ENCODE results near the gene FOXP1.

The FOXP1 gene

DNA sequence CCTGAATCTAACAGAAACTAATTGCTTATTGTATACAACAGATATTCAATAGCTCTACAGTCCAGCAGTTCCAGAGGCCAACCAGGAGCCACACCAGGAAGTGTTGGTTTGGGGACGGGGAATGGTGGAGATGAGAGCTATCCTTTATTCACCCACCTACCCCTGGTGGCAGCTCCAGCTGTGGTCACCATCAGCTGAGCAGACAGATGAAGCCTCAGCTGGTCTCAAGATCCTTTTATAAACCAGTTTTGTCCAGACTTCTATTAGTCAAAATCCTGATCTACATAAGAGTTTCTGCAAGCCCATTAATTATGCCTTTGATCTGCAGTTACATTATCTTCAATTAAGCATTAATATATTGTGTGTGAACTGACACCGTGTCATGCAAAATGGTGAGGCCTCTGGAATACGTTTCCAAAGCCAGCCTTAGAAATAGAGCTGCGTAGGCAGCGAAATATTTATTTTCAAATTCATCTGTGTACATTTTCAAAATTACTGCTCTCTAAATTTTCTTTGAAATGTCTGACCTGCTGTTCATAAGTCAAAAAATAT is 488.8 kb downstream of the FOXP1 start:
- in situ Hi-C loops (cut with MboI; ENCODE audit: low sequenced_read_pairs) = no loop called here

DNA sequence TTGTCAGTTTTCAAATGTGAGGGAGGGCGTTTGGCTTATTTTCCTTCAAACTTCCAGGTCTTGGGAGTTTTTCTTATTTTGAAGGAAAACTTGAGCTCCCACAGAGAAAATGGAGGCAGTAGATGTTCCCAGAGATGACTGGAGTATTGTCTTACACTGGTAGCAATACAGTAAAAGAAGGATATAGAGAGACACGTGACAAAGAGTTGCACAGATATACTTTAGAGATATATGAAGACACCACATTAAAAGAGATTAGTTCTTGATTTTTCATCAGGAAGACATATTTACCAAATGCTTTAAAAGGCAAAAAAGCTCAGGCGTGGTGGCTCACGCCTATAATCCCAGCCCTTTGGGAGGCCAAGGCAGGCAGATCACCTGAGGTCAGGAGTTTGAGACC is 490.9 kb downstream of the FOXP1 start:
- in situ Hi-C loops (cut with MboI; ENCODE audit: low sequenced_read_pairs) = no loop called here

DNA sequence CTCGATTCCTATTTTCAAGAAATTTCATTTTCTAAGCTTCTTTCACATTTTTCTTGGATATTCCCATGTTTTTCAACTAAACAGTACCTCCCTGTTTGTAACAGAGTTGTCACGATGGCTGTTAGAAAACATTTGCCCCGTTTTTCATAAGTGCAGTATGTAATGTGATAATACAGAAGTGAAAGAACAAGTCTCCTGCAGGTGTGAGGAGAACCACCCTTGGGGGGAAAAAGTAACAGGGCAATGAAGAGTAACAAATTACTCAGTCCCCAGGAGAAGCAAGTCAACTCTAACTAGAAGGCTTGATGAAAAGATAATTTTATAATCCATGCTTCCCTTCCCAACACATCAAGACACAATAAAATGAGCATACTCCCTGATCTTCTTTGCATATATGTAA is 493.3 kb downstream of the FOXP1 start:
- in situ Hi-C loops (cut with MboI; ENCODE audit: low sequenced_read_pairs) = no loop called here

DNA sequence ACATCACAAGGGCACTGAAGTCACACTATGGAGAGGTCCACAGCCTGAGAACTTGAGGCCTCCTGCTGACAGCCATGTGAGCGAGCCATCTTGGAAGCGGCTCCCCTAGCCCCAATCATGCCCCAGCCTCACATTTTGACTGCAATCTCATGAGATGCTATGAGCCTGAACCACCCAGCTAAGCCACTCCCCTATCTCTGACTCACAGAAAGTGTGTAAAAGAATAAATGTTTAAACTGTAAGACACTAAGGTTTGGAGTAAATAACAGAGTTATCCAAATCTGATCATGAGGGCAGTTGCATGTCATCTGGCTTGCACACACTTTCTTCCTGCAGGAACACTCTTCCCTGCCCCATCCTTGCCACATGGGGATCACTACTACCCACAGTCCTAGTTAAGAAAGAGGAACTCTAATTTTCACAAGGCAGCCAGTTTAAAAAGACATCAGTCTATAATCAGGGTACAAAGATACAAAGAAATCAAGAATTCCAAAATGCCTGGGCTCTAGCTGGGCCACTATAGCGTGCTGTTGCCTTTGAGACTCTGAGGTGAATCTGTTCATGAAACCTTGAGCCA is 494.2 kb downstream of the FOXP1 start:
- in situ Hi-C loops (cut with MboI; ENCODE audit: low sequenced_read_pairs) = no loop called here

- in situ Hi-C loops (cut with MboI; ENCODE audit: low sequenced_read_pairs) = no loop called here
These were observed 494.8 kb downstream of the FOXP1 start for GRCh38 chr3:71088742-71089141.

GRCh38 chr3:71088019-71088708 is 495.4 kb downstream of the FOXP1 start:
- in situ Hi-C loops (cut with MboI; ENCODE audit: low sequenced_read_pairs) = no loop called here

DNA sequence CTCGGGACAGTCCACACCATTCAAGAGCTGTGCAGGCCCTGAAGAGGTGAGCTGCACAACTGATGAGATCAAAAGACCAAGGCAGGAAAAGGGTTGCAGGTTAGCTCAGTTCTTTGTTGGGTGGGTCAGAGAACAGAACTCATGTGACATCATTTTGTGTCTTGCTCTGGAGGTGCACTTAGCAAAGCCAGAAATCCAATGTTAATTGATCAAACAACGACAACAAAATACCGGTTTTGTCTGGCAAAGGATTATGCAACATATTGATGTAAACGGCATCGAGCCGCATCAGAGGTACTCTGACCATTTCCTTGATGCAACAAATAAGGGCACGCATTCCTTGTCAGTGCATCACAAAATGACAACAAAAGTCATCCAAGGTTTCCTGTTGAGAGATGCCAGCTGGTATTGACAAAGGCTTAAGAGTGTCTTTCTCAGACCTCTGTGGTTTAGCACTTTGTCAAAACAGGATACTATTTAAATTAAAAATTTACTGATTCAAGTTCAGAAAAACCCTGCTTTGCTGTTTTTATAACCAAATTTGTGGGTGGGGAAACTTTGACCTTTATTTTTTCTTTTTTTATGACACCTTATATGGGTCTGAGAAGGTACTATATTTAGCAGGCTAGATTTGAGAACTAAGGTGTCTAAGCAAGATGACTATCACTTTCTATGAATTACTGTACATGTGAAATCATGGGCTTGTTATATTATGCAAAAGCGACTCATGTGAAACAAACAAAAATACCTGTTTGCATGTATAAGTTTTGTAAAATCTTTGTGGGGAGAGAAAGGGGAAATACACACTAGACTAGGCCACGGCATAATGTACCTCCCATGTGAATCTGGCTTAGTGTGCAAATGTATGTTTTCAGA is 496.1 kb downstream of the FOXP1 start:
- in situ Hi-C loops (cut with MboI; ENCODE audit: low sequenced_read_pairs) = no loop called here

DNA sequence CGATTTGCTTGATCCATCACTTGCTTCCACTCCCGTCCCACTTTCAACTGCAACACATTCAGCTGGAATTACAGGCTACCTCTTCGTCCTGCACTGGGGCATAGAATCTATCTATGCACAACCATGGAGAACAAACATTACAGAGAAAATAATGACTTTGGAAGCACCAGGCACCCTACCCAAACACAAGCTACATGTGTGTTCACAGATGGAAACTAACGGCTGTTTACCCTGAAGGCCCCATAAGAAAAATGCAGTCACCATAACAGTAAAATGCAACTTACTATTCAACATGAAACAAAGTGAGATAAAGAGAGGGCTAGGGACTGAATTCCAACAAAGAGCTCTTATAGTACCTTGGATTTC is 496.8 kb downstream of the FOXP1 start:
- in situ Hi-C loops (cut with MboI; ENCODE audit: low sequenced_read_pairs) = no loop called here

- in situ Hi-C loops (cut with MboI; ENCODE audit: low sequenced_read_pairs) = no loop called here
These were observed 499.8 kb downstream of the FOXP1 start for GRCh38 chr3:71083726-71084131.

DNA sequence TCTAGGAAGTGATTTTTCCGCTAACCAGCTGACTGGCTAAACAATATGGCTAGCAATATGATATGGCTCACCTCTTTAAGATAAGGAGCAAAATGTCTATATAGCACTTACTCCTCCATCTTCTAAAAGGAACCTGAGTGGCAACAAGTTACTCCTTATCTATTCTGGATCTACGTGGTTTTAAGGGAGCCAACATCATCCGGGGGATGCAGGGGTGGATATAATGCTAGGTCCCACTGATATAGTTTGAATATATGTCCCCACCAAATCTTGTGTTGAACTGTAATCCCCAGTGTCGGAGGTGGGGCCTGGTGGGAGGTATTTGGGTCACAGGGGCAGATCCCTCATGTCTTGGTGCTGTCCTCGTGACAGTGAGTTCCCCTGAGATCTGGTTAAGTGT is 500.7 kb downstream of the FOXP1 start:
- in situ Hi-C loops (cut with MboI; ENCODE audit: low sequenced_read_pairs) = no loop called here

GRCh38 chr3:71080517-71081083 is 502.9 kb downstream of the FOXP1 start:
- in situ Hi-C loops (cut with MboI; ENCODE audit: low sequenced_read_pairs) = no loop called here

- in situ Hi-C loops (cut with MboI; ENCODE audit: low sequenced_read_pairs) = no loop called here
These were observed 504.6 kb downstream of the FOXP1 start for GRCh38 chr3:71078723-71079525.

DNA sequence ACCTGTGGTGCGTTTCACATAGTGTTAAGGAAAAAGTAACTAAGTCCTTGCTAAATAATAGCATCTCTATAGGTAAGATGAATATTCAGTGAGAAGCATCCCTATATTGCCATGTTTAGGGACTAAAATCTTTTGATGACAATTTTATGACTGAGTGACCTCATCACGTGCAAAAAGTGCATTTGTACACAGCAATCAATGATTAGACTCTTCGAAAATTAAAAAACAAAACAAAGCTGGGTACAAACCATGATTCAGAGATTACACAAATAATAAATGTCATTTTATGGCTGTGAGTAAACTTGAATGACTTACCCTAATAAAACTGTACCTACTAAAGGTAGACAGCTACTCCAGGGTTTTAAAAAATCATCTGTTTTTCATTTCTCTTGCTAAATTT is 505.3 kb downstream of the FOXP1 start:
- in situ Hi-C loops (cut with MboI; ENCODE audit: low sequenced_read_pairs) = no loop called here

- in situ Hi-C loops (cut with MboI; ENCODE audit: low sequenced_read_pairs) = no loop called here
These were observed 506.5 kb downstream of the FOXP1 start for GRCh38 chr3:71077070-71077469.

DNA sequence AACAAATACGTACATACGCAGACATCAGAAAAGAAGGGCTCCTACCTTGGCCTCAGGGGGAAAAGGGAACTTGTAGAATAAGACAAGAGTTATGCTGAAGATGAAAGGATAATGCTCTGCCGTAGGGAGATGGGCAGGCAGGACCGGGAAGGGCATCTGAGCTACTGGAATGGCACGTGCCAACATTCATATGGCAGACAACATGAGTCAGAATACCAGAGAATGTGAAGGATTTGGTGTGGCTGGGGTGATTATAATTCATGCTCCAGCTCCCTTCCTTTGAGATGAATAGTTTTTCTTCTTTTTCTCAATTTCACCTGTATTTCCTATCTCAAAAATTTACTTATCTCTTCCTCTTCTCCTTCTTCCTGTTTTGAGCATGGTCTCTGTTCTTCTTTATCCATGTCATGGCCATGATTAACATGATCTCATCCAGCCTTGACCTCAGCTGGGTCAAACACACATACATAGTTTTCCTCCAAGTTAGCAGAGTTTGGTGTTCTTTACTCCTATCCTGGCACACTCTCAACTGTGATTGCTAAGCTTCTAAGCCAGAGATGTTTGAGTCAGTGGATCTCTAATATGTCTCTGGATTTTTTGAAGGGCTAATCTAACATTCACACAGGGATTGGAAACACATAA is 507.0 kb downstream of the FOXP1 start:
- in situ Hi-C loops (cut with MboI; ENCODE audit: low sequenced_read_pairs) = no loop called here

GRCh38 chr3:71075494-71075893 is 508.0 kb downstream of the FOXP1 start:
- in situ Hi-C loops (cut with MboI; ENCODE audit: low sequenced_read_pairs) = no loop called here

DNA sequence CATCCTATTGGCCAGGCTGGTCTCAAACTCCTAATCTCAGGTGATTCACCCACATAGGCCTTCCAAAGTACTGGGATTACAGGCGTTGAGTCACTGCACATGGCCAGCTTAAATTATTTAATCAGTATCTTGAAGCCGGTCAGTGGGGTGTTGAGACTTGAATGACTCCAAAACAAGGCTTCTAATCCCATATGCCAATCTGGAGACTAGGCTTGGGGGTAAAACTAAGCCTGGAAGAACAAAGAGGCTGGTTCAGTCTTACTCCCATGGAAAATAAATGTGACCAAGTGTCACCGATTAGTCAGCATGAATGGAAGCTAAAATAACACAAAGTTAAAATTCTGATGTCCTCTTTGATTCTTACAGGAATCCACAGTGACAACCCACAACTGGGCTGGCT is 509.1 kb downstream of the FOXP1 start:
- in situ Hi-C loops (cut with MboI; ENCODE audit: low sequenced_read_pairs) = no loop called here

DNA sequence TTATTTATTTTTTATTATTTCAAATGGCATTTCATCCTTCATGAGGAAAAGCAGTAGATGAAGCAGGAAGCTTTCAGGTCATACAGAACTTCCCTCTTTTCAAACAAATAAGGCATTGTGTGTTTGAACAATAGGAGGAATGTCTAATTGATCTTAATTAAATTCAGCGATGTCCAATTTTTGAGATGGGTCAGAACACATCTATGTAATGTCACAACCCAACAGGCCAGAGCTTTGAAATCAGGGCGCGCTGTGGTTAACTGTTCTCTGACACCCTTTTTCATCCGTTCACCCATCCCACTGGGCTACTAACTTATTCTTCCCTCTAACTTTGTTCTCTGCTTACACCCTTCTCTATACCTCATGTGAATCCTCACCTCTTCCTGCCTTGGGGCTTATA is 510.5 kb downstream of the FOXP1 start:
- in situ Hi-C loops (cut with MboI; ENCODE audit: low sequenced_read_pairs) = no loop called here

GRCh38 chr3:71072287-71072686 is 511.2 kb downstream of the FOXP1 start:
- in situ Hi-C loops (cut with MboI; ENCODE audit: low sequenced_read_pairs) = no loop called here
